Fibroblast of lung (primary cell): Measurements from ENCODE around the gene SBNO1.

Experiments
- EZH2 ChIP-seq: IDR thresholded peaks from 2 replicates; pipeline ENCODE4 v1.5.1; 2012; ENCODE audit warnings: low read length, control low read depth, mild to moderate bottlenecking; ENCODE audit errors: missing control alignments
- TF ChIP-seq, protein P1 (sequence below), 2 donors: IDR thresholded peaks in 1 of 2; conservative IDR thresholded peaks in 1 of 2; 1 replicate in 1 of 2; 2 replicates in 1 of 2; pipeline ENCODE4 v1.5.1; 2011 to 2012; ENCODE audit warnings: low read length in 2 of 2, control low read depth in 1 of 2, inconsistent platforms in 1 of 2, low read depth in 1 of 2, mild to moderate bottlenecking in 1 of 2

DNA sequence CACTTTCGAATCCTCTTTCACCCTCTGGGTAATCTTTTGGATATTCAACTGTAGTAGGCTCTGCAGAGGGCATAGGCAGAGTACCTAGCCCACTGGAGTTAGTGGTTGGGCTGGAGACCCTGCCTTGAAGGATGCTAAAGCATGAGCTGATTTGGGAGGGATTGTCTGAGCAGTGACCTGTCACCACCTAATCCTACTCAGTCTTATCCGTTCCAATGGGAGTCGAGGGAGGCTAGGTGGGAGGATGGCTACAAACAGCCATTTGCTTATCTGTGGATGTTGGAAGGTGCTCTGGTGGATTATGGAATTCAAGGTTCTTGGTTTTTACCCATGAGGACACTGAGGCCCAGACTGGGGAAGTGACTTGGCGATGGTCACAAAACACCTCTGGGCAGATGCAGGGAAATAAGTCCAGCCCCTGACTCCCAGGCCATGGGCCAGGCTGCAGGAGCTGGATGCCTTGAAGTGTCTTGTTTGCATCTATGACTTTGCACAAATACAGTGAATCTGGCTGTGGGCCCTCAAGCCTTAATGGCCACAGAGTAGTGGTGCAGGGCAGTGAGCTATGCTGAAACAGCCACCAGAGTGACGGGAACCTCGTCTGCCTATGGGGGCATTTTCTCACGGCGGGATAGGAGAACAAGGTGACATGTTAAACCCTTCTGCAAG, 23.0 kb upstream of the SBNO1 start:
- no peak for TF ChIP-seq EZH2
- TF ChIP-seq, protein P1, sequence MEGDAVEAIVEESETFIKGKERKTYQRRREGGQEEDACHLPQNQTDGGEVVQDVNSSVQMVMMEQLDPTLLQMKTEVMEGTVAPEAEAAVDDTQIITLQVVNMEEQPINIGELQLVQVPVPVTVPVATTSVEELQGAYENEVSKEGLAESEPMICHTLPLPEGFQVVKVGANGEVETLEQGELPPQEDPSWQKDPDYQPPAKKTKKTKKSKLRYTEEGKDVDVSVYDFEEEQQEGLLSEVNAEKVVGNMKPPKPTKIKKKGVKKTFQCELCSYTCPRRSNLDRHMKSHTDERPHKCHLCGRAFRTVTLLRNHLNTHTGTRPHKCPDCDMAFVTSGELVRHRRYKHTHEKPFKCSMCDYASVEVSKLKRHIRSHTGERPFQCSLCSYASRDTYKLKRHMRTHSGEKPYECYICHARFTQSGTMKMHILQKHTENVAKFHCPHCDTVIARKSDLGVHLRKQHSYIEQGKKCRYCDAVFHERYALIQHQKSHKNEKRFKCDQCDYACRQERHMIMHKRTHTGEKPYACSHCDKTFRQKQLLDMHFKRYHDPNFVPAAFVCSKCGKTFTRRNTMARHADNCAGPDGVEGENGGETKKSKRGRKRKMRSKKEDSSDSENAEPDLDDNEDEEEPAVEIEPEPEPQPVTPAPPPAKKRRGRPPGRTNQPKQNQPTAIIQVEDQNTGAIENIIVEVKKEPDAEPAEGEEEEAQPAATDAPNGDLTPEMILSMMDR (conservative IDR thresholded peaks at IDR 0.05 in 1 of 2, IDR thresholded peaks at IDR 0.05 in 1 of 2; ENCODE audit: low read depth in 1 of 2, low read length in 2 of 2), result no peak
